SK-N-SH treated with all-trans-retinoic acid at 6 μM for 48 hours (cell line): ENCODE results near the gene GRPEL2.

Experiments
- ATAC-seq: fragments of 200-7000 bp; cut with Tn5 transposase; 3 replicates; pipeline ENCODE4 v1.9.1; 2020; ENCODE audit warnings: mild to moderate bottlenecking, moderate library complexity
- ARNTL ChIP-seq: fragments of 450-650 bp; formaldehyde crosslinking; IDR thresholded peaks from 2 replicates; pipeline ENCODE4 v1.5.0; 2020; ENCODE audit warnings: low read depth, mild to moderate bottlenecking, moderate library complexity, borderline replicate concordance
- BACH2 ChIP-seq: fragments of 250-450 bp; sonication (Bioruptor Pico); IDR thresholded peaks from 2 replicates; pipeline ENCODE4 v1.9.0; 2021; ENCODE audit warnings: mild to moderate bottlenecking, borderline replicate concordance
- CSDC2 ChIP-seq: fragments of 250-450 bp; sonication (Bioruptor Pico); IDR thresholded peaks from 2 replicates; pipeline ENCODE4 v1.5.0; 2020; ENCODE audit warnings: mild to moderate bottlenecking, moderate library complexity
- GLIS3 ChIP-seq: fragments of 250-450 bp; sonication (Bioruptor Pico); IDR thresholded peaks from 2 replicates; pipeline ENCODE4 v1.5.0; 2020; ENCODE audit warnings: mild to moderate bottlenecking, moderate library complexity
- ISL1 ChIP-seq: fragments of 250-450 bp; sonication (Bioruptor Pico); IDR thresholded peaks from 2 replicates; pipeline ENCODE4 v2.1.2; 2022; ENCODE audit warnings: mild to moderate bottlenecking, moderate library complexity
- PPARA ChIP-seq: fragments of 250-450 bp; sonication (Bioruptor Pico); IDR thresholded peaks from 2 replicates; pipeline ENCODE4 v1.5.0; 2020; ENCODE audit warnings: mild to moderate bottlenecking, borderline replicate concordance
- RARB ChIP-seq: fragments of 250-450 bp; sonication (Bioruptor Pico); IDR thresholded peaks from 2 replicates; pipeline ENCODE4 v1.8.0; 2021; ENCODE audit warnings: mild to moderate bottlenecking, moderate library complexity
- SNAI2 ChIP-seq: fragments of 250-450 bp; sonication (Bioruptor Pico); IDR thresholded peaks from 2 replicates; pipeline ENCODE4 v1.5.0; 2020; ENCODE audit warnings: mild to moderate bottlenecking, moderate library complexity
- TCF4 ChIP-seq: fragments of 250-450 bp; sonication (Bioruptor Pico); IDR thresholded peaks from 2 replicates; pipeline ENCODE4 v1.8.0; 2021; ENCODE audit warnings: mild to moderate bottlenecking, moderate library complexity, borderline replicate concordance
- TOX ChIP-seq: fragments of 250-450 bp; sonication (Bioruptor Pico); IDR thresholded peaks from 2 replicates; pipeline ENCODE4 v1.8.0; 2021; ENCODE audit warnings: mild to moderate bottlenecking, moderate library complexity, borderline replicate concordance
- ZC3H10 ChIP-seq: fragments of 250-450 bp; sonication (Bioruptor Pico); IDR thresholded peaks from 2 replicates; pipeline ENCODE4 v1.5.1; 2021; ENCODE audit warnings: mild to moderate bottlenecking, moderate library complexity
- ZFP3 ChIP-seq: fragments of 250-450 bp; sonication (Bioruptor Pico); IDR thresholded peaks from 2 replicates; pipeline ENCODE4 v1.5.0; 2020; ENCODE audit warnings: mild to moderate bottlenecking, moderate library complexity
- ZFP30 ChIP-seq: fragments of 450-650 bp; formaldehyde crosslinking; IDR thresholded peaks from 2 replicates; pipeline ENCODE4 v1.5.0; 2022; ENCODE audit warnings: mild to moderate bottlenecking, moderate library complexity
- ZNF70 ChIP-seq: fragments of 450-650 bp; formaldehyde crosslinking; IDR thresholded peaks from 2 replicates; pipeline ENCODE4 v1.5.0; 2020; ENCODE audit warnings: mild to moderate bottlenecking, moderate library complexity
- ZNF8 ChIP-seq: fragments of 450-650 bp; formaldehyde crosslinking; IDR thresholded peaks from 2 replicates; pipeline ENCODE4 v1.5.0; 2020; ENCODE audit warnings: mild to moderate bottlenecking, moderate library complexity
- TF ChIP-seq, protein P1 (sequence below): fragments of 250-450 bp; sonication (Bioruptor Pico); IDR thresholded peaks from 2 replicates; pipeline ENCODE4 v1.8.0; 2021; ENCODE audit warnings: low read depth, mild to moderate bottlenecking, moderate library complexity, borderline replicate concordance
- TF ChIP-seq, protein P2 (sequence below): fragments of 250-450 bp; sonication (Bioruptor Pico); IDR thresholded peaks from 2 replicates; pipeline ENCODE4 v1.5.1; 2020; ENCODE audit warnings: low read depth, mild to moderate bottlenecking, moderate library complexity
- TF ChIP-seq, protein P3 (sequence below): fragments of 250-450 bp; sonication (Bioruptor Pico); IDR thresholded peaks from 2 replicates; pipeline ENCODE4 v1.5.0; 2020; ENCODE audit warnings: mild to moderate bottlenecking, moderate library complexity
- TF ChIP-seq, protein P4 (sequence below): fragments of 250-450 bp; sonication (Bioruptor Pico); IDR thresholded peaks from 2 replicates; pipeline ENCODE4 v1.8.0; 2020; ENCODE audit warnings: mild to moderate bottlenecking, moderate library complexity, borderline replicate concordance

GRPEL2 gene

DNA sequence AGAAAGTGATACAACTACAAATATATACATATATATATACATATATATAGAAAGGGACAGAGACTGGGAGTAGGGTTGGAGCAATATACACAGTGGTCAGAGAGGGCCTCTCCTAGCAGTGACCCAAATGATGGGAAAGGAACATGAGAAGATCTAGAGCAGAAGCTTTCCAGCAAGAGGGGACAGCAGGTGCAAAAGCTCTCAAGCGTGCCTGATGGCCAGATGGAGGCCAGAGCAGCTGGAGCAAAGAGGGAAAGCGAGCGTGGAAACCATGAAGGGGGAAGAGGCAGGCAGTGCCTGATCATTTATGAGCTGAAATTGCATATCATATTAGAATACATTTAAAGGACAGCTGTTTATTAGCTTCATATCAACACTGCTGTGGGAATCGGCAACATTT, 7.6 kb upstream of the GRPEL2 start (continued):
- TF ChIP-seq, protein P1, sequence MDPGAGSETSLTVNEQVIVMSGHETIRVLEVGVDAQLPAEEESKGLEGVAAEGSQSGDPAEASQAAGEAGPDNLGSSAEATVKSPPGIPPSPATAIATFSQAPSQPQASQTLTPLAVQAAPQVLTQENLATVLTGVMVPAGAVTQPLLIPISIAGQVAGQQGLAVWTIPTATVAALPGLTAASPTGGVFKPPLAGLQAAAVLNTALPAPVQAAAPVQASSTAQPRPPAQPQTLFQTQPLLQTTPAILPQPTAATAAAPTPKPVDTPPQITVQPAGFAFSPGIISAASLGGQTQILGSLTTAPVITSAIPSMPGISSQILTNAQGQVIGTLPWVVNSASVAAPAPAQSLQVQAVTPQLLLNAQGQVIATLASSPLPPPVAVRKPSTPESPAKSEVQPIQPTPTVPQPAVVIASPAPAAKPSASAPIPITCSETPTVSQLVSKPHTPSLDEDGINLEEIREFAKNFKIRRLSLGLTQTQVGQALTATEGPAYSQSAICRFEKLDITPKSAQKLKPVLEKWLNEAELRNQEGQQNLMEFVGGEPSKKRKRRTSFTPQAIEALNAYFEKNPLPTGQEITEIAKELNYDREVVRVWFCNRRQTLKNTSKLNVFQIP, result no peak
- TF ChIP-seq, protein P2, sequence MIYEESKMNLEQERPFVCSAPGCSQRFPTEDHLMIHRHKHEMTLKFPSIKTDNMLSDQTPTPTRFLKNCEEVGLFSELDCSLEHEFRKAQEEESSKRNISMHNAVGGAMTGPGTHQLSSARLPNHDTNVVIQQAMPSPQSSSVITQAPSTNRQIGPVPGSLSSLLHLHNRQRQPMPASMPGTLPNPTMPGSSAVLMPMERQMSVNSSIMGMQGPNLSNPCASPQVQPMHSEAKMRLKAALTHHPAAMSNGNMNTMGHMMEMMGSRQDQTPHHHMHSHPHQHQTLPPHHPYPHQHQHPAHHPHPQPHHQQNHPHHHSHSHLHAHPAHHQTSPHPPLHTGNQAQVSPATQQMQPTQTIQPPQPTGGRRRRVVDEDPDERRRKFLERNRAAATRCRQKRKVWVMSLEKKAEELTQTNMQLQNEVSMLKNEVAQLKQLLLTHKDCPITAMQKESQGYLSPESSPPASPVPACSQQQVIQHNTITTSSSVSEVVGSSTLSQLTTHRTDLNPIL, result no peak

DNA sequence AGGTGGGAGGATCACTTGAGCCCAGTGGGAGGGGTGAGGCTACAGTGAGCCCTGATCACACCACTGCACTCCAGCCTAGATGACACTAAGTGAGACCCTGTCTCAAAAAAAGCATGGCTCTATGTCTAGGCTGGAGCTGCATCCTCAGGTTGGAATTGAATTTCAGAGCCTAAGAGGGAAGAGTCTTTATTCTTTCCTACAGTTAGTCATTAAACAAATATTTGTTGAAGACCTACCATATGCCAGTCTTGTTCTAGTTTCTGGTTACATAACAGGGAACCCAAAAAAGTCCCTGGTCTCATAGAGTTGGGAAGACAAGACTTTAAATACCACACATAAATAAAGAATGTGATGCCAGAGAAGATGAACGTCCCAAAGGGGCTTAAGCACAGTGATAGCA, 6.9 kb upstream of the GRPEL2 start:
- no peak for TF ChIP-seq ZFP3 (CRISPR knock-in tag)
- TF ChIP-seq GLIS3 (CRISPR knock-in tag), result no peak
- no peak for TF ChIP-seq ISL1 (CRISPR knock-in tag)
- TF ChIP-seq, protein P3, sequence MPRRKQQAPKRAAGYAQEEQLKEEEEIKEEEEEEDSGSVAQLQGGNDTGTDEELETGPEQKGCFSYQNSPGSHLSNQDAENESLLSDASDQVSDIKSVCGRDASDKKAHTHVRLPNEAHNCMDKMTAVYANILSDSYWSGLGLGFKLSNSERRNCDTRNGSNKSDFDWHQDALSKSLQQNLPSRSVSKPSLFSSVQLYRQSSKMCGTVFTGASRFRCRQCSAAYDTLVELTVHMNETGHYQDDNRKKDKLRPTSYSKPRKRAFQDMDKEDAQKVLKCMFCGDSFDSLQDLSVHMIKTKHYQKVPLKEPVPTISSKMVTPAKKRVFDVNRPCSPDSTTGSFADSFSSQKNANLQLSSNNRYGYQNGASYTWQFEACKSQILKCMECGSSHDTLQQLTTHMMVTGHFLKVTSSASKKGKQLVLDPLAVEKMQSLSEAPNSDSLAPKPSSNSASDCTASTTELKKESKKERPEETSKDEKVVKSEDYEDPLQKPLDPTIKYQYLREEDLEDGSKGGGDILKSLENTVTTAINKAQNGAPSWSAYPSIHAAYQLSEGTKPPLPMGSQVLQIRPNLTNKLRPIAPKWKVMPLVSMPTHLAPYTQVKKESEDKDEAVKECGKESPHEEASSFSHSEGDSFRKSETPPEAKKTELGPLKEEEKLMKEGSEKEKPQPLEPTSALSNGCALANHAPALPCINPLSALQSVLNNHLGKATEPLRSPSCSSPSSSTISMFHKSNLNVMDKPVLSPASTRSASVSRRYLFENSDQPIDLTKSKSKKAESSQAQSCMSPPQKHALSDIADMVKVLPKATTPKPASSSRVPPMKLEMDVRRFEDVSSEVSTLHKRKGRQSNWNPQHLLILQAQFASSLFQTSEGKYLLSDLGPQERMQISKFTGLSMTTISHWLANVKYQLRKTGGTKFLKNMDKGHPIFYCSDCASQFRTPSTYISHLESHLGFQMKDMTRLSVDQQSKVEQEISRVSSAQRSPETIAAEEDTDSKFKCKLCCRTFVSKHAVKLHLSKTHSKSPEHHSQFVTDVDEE (CRISPR knock-in tag), result no peak
- TF ChIP-seq ARNTL, result no peak
- TF ChIP-seq CSDC2 (CRISPR knock-in tag), result no peak
- TF ChIP-seq BACH2 (CRISPR knock-in tag), result no peak
- TF ChIP-seq TOX (CRISPR knock-in tag), result no peak
- TF ChIP-seq, protein P1, result no peak
- TF ChIP-seq, protein P4, sequence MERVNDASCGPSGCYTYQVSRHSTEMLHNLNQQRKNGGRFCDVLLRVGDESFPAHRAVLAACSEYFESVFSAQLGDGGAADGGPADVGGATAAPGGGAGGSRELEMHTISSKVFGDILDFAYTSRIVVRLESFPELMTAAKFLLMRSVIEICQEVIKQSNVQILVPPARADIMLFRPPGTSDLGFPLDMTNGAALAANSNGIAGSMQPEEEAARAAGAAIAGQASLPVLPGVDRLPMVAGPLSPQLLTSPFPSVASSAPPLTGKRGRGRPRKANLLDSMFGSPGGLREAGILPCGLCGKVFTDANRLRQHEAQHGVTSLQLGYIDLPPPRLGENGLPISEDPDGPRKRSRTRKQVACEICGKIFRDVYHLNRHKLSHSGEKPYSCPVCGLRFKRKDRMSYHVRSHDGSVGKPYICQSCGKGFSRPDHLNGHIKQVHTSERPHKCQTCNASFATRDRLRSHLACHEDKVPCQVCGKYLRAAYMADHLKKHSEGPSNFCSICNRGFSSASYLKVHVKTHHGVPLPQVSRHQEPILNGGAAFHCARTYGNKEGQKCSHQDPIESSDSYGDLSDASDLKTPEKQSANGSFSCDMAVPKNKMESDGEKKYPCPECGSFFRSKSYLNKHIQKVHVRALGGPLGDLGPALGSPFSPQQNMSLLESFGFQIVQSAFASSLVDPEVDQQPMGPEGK (CRISPR knock-in tag), result no peak
- no peak for TF ChIP-seq SNAI2
- no peak for TF ChIP-seq ZNF8 (CRISPR knock-in tag)
- TF ChIP-seq ZNF70 (CRISPR knock-in tag), result no peak
- no peak for ATAC-seq

DNA sequence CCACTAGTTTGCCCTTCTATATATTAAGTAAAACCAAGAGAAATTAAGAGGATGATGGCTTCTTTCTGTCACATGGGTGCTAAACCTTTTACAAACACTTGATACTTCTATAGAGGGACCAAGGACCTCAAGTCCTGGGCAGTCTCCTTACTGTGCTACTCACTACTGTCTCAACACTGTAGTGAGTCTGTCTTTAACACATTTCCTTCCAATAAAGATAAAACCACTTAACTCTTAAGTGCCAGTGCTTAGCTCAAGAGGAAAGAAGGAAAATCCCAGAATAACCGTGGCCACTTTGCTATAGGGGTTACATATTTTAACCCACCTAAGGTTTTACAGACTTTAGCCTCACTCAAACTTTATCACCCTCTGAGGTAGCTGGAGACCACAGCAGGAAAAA, 4.4 kb upstream of the GRPEL2 start:
- no peak for ATAC-seq
- TF ChIP-seq ZNF70 (CRISPR knock-in tag) (no peak), ZC3H10 (no peak), CSDC2 (CRISPR knock-in tag) (no peak), GLIS3 (CRISPR knock-in tag) (no peak), PPARA (CRISPR knock-in tag) (no peak), ZFP30 (CRISPR knock-in tag) (no peak), ZNF8 (CRISPR knock-in tag) (no peak), ISL1 (CRISPR knock-in tag) (no peak), ZFP3 (CRISPR knock-in tag) (no peak), RARB (CRISPR knock-in tag) (no peak), TCF4 (no peak), SNAI2 (no peak), ARNTL (no peak)
- TF ChIP-seq, protein P4 (CRISPR knock-in tag), result no peak
- TF ChIP-seq, protein P3 (CRISPR knock-in tag), result no peak
- TF ChIP-seq, protein P1, result no peak
